H9 (cell line): Measurements from ENCODE around the gene FRRS1. TPM values are rescaled to one million over a fixed set of nuclear protein-coding genes. Genes with fewer than 3 reads are reported as not detected.

Experiments
- DNase-seq: peaks from one replicate; pipeline ENCODE4 v3.0.0-alpha.2; 2017
- H2AFZ ChIP-seq: one replicate; pipeline ENCODE4 v1.6.1; 2013; ENCODE audit warnings: mild to moderate bottlenecking, low read length, control low read depth, moderate library complexity
- H2AK5ac ChIP-seq: 2 replicates; pipeline ENCODE4 v1.6.1; 2013; ENCODE audit warnings: low read length, control low read depth, mixed read lengths; ENCODE audit not compliant: insufficient read length
- H2BK120ac ChIP-seq: one replicate; pipeline ENCODE4 v1.6.1; 2013; ENCODE audit warnings: low read depth, mild to moderate bottlenecking, low read length, control low read depth, inconsistent platforms; ENCODE audit not compliant: poor library complexity, severe bottlenecking
- H2BK12ac ChIP-seq: 2 replicates; pipeline ENCODE4 v1.6.1; 2013; ENCODE audit warnings: low read length, control low read depth, mixed read lengths, low read depth; ENCODE audit not compliant: insufficient read length
- H2BK15ac ChIP-seq: 2 replicates; pipeline ENCODE4 v1.6.1; 2013; ENCODE audit warnings: low read depth, low read length, control low read depth
- H2BK20ac ChIP-seq: one replicate; pipeline ENCODE4 v1.6.1; 2013; ENCODE audit warnings: low read depth, mild to moderate bottlenecking, low read length, control low read depth, inconsistent platforms; ENCODE audit not compliant: poor library complexity, severe bottlenecking
- H2BK5ac ChIP-seq: 2 replicates; pipeline ENCODE4 v1.6.1; 2013; ENCODE audit warnings: low read length, control low read depth, mixed read lengths; ENCODE audit not compliant: insufficient read length
- H3K14ac ChIP-seq: 2 replicates; pipeline ENCODE4 v1.6.1; 2013; ENCODE audit warnings: low read length, control low read depth; ENCODE audit not compliant: insufficient read depth
- H3K18ac ChIP-seq: 2 replicates; pipeline ENCODE4 v1.6.1; 2013; ENCODE audit warnings: low read depth, mild to moderate bottlenecking, mixed read lengths, low read length, control low read depth; ENCODE audit not compliant: insufficient read length
- H3K23ac ChIP-seq: 2 replicates; pipeline ENCODE4 v1.6.1; 2013; ENCODE audit warnings: low read length, control low read depth, mixed read lengths, low read depth; ENCODE audit not compliant: insufficient read length
- H3K23me2 ChIP-seq: 2 replicates; pipeline ENCODE4 v1.6.1; 2013; ENCODE audit warnings: low read depth, mild to moderate bottlenecking, mixed read lengths, low read length, control low read depth; ENCODE audit not compliant: insufficient read length, poor library complexity, severe bottlenecking
- H3K27ac ChIP-seq: 2 replicates; pipeline ENCODE4 v1.5.1; 2013; ENCODE audit warnings: low read length, control low read depth, mixed read lengths, low read depth; ENCODE audit not compliant: insufficient read length
- H3K27me3 ChIP-seq: 2 replicates; pipeline ENCODE4 v1.6.1; 2013; ENCODE audit warnings: low read length, control low read depth, inconsistent platforms; ENCODE audit not compliant: insufficient read depth
- H3K4ac ChIP-seq: 2 replicates; pipeline ENCODE4 v1.6.1; 2013; ENCODE audit warnings: low read depth, mild to moderate bottlenecking, control low read depth, inconsistent platforms, low read length, moderate library complexity
- H3K4me1 ChIP-seq: 2 replicates; pipeline ENCODE4 v1.6.1; 2013; ENCODE audit warnings: low read length, control low read depth, inconsistent platforms; ENCODE audit not compliant: insufficient read depth
- H3K4me2 ChIP-seq: 2 replicates; pipeline ENCODE4 v1.6.1; 2013; ENCODE audit warnings: low read length, control low read depth, mixed read lengths; ENCODE audit not compliant: insufficient read length, insufficient read depth
- H3K56ac ChIP-seq: 2 replicates; pipeline ENCODE4 v1.6.1; 2013; ENCODE audit warnings: low read depth, mild to moderate bottlenecking, mixed read lengths, low read length, control low read depth; ENCODE audit not compliant: insufficient read length
- H3K79me1 ChIP-seq: 2 replicates; pipeline ENCODE4 v1.6.1; 2013; ENCODE audit warnings: low read depth, mild to moderate bottlenecking, moderate library complexity, low read length, control low read depth, inconsistent platforms; ENCODE audit not compliant: insufficient read depth, poor library complexity, severe bottlenecking
- H3K79me2 ChIP-seq: 2 replicates; pipeline ENCODE4 v1.6.1; 2013; ENCODE audit warnings: low read length, control low read depth, inconsistent platforms; ENCODE audit not compliant: insufficient read depth
- H3K9ac ChIP-seq: 2 replicates; pipeline ENCODE4 v1.6.1; 2013; ENCODE audit warnings: low read length, control low read depth, mixed read lengths; ENCODE audit not compliant: insufficient read length; ENCODE audit errors: extremely low read depth
- H3K9me3 ChIP-seq: one replicate; pipeline ENCODE4 v1.6.1; 2013; ENCODE audit warnings: low read depth, low read length, inconsistent platforms; ENCODE audit not compliant: control insufficient read depth
- H3T11ph ChIP-seq: one replicate; pipeline ENCODE4 v1.6.1; 2013; ENCODE audit warnings: mild to moderate bottlenecking, low read length, control low read depth, inconsistent platforms
- H4K20me1 ChIP-seq: one replicate; pipeline ENCODE4 v1.6.1; 2013; ENCODE audit not compliant: control insufficient read depth, insufficient read length, insufficient read depth
- H4K5ac ChIP-seq: 2 replicates; pipeline ENCODE4 v1.6.1; 2013; ENCODE audit warnings: low read depth, mild to moderate bottlenecking, mixed read lengths, low read length, control low read depth; ENCODE audit not compliant: insufficient read length
- H4K8ac ChIP-seq: replicated peaks from 2 replicates; pipeline ENCODE4 v1.6.1; 2013; ENCODE audit warnings: low read length, control low read depth, mixed read lengths, low read depth; ENCODE audit not compliant: insufficient read length
- H4K91ac ChIP-seq: 2 replicates; pipeline ENCODE4 v1.6.1; 2013; ENCODE audit warnings: low read depth, mild to moderate bottlenecking, moderate library complexity, mixed read lengths, low read length, control low read depth; ENCODE audit not compliant: insufficient read length
- H3K27ac Mint-ChIP-seq, 3 experiments: 2 replicates in 2 of 3; 3 replicates in 1 of 3; pipeline ENCODE4 v1.8.0; 2020 to 2021; ENCODE audit warnings: mixed read lengths in 3 of 3, mild to moderate bottlenecking in 1 of 3, moderate library complexity in 1 of 3
- H3K27me3 Mint-ChIP-seq: 2 replicates; pipeline ENCODE4 v1.8.0; 2021; ENCODE audit warnings: low read depth, mild to moderate bottlenecking, moderate library complexity, mixed read lengths
- H3K36me3 Mint-ChIP-seq, 3 experiments: 2 replicates in 2 of 3; 3 replicates in 1 of 3; pipeline ENCODE4 v1.8.0; 2020 to 2021; ENCODE audit warnings: low read depth in 3 of 3, mixed read lengths in 3 of 3; ENCODE audit not compliant: insufficient read depth in 1 of 3
- H3K4me1 Mint-ChIP-seq, 2 experiments: 2 replicates each; pipeline ENCODE4 v1.8.0; 2020; ENCODE audit warnings: mixed read lengths in 2 of 2
- H3K4me3 Mint-ChIP-seq, 2 experiments: 2 replicates in 1 of 2; 3 replicates in 1 of 2; pipeline ENCODE4 v1.8.0; 2020 to 2021; ENCODE audit warnings: mild to moderate bottlenecking in 2 of 2, mixed read lengths in 2 of 2, moderate library complexity in 1 of 2
- H3K9me3 Mint-ChIP-seq, 2 experiments: 2 replicates in 1 of 2; 3 replicates in 1 of 2; pipeline ENCODE4 v1.8.0; 2020; ENCODE audit warnings: mild to moderate bottlenecking in 2 of 2, mixed read lengths in 2 of 2, moderate library complexity in 1 of 2
- WGBS: extraction: QIAGEN DNeasy Blood & Tissue Kit; methylation state at CpG from one replicate; pipeline ENCODE4 v1.1.7; 2013; ENCODE audit warnings: missing lambda C conversion rate, low lambda C conversion rate, mixed read lengths; ENCODE audit not compliant: insufficient read length; ENCODE audit errors: extremely low coverage; 5-methylcytosine and 5-hydroxymethylcytosine counted together
- total RNA-seq: library from RNA; stranded (reverse); gene quantifications from 2 replicates; pipeline ENCODE4 v1.2.1, GENCODE V29; 2021
- TF ChIP-seq, protein P1 (sequence below): fragments of 200-600 bp; sonication (generic); conservative IDR thresholded peaks from 3 replicates; pipeline ENCODE4 v1.8.0; 2021; ENCODE audit warnings: antibody characterized with exemption, mild to moderate bottlenecking

Gene FRRS1
- total RNA-seq, 1 experiment from 2014 or later, result 5.6 TPM

DNA sequence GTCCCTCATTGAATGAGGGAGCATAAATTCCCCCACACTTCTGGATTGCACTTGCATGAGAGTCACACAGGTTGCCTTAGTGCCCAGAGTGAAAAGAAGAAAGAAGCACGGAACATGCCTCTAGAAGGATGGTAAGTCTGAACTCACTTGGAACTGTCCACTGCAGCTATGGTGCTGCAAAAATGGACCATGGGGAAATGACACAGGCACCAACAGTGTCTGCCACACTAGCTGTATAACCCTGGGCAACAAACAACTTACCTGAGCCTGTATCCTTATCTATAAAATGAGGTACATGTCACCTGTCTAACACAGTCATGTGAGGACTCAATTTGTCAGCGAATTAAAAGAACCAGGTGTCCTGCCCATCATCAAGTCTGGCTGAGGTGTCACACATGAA lies 69.8 kb downstream of the FRRS1 start:
- Histone ChIP-seq H2BK120ac (no peak overlapping the region), H2AFZ (no peak overlapping the region), H3K9ac (no peak overlapping the region), H3K14ac (no peak overlapping the region), H3T11ph (no peak overlapping the region), H3K4ac (no peak overlapping the region), H3K27ac (no peak overlapping the region), H4K5ac (no peak overlapping the region), H3K4me1 (no peaks in the 10 kb centered on the region), H3K4me2 (no peak overlapping the region), H2AK5ac (no peak overlapping the region), H3K27me3 (no peaks in the 10 kb centered on the region), H3K23ac (no peak overlapping the region), H4K20me1 (no peaks in the 10 kb centered on the region), H2BK20ac (no peak overlapping the region), H3K56ac (no peak overlapping the region), H3K9me3 (no peaks in the 10 kb centered on the region), H3K23me2 (no peaks in the 10 kb centered on the region), H2BK12ac (no peak overlapping the region), H3K79me1 (no peaks in the 10 kb centered on the region), H4K91ac (no peak overlapping the region), H4K8ac (no peak overlapping the region), H2BK5ac (no peak overlapping the region), H3K79me2 (no peaks in the 10 kb centered on the region), H2BK15ac (no peak overlapping the region), H3K18ac (no peak overlapping the region)
- peaks cover 1% of the 10 kb centered on the region; the same call in 1 of the 2 replicates for H3K27me3 Mint-ChIP-seq
- no peak for DNase-seq
- no peaks in the 10 kb centered on the region for H3K4me1 Mint-ChIP-seq
- WGBS, result no CpG with 5 or more reads among the region's 2 CpGs
- no peak overlapping the region for H3K27ac Mint-ChIP-seq
- H3K9me3 Mint-ChIP-seq, result no peaks in the 10 kb centered on the region
- H3K36me3 Mint-ChIP-seq, result peaks cover 0 to 3% (median 0%) of the 10 kb centered on the region in 3 experiments; a peak in 1 of 7 replicates
- no peak overlapping the region for H3K4me3 Mint-ChIP-seq
- TF ChIP-seq, protein P1, sequence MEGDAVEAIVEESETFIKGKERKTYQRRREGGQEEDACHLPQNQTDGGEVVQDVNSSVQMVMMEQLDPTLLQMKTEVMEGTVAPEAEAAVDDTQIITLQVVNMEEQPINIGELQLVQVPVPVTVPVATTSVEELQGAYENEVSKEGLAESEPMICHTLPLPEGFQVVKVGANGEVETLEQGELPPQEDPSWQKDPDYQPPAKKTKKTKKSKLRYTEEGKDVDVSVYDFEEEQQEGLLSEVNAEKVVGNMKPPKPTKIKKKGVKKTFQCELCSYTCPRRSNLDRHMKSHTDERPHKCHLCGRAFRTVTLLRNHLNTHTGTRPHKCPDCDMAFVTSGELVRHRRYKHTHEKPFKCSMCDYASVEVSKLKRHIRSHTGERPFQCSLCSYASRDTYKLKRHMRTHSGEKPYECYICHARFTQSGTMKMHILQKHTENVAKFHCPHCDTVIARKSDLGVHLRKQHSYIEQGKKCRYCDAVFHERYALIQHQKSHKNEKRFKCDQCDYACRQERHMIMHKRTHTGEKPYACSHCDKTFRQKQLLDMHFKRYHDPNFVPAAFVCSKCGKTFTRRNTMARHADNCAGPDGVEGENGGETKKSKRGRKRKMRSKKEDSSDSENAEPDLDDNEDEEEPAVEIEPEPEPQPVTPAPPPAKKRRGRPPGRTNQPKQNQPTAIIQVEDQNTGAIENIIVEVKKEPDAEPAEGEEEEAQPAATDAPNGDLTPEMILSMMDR, result no peak
